B cell (primary cell): ENCODE data around the gene PNPLA1.

Experiments
- EZH2 ChIP-seq: IDR thresholded peaks from 2 replicates; pipeline ENCODE4 v1.6.1; 2012; ENCODE audit warnings: borderline replicate concordance, low read depth, mild to moderate bottlenecking, moderate library complexity, low read length; ENCODE audit not compliant: insufficient read depth, poor library complexity, severe bottlenecking
- TF ChIP-seq, protein P1 (sequence below): fragments of 200-600 bp; IDR thresholded peaks from one replicate; pipeline ENCODE4 v1.8.0; 2022; ENCODE audit warnings: antibody characterized with exemption, mild to moderate bottlenecking

DNA sequence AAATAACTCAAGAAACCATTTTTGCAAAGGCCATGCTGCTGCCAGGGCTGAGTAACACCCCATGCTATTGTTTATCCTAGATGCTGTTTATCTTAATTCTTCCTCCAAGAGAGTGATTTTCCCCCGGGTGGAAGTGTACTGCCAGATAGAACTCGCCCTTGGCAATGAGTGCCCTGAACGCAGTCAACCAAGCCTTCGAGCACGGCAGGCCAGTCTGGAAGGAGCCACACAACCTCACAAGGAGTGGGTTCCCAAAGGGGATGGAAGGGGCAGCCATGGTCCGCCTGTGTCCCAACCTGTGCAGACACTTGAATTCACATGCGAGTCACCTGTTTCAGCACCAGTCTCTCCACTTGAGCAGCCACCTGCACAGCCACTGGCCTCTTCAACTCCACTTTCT, 31.9 kb downstream of the PNPLA1 start:
- TF ChIP-seq, protein P1, sequence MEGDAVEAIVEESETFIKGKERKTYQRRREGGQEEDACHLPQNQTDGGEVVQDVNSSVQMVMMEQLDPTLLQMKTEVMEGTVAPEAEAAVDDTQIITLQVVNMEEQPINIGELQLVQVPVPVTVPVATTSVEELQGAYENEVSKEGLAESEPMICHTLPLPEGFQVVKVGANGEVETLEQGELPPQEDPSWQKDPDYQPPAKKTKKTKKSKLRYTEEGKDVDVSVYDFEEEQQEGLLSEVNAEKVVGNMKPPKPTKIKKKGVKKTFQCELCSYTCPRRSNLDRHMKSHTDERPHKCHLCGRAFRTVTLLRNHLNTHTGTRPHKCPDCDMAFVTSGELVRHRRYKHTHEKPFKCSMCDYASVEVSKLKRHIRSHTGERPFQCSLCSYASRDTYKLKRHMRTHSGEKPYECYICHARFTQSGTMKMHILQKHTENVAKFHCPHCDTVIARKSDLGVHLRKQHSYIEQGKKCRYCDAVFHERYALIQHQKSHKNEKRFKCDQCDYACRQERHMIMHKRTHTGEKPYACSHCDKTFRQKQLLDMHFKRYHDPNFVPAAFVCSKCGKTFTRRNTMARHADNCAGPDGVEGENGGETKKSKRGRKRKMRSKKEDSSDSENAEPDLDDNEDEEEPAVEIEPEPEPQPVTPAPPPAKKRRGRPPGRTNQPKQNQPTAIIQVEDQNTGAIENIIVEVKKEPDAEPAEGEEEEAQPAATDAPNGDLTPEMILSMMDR: no peak
- no peak for TF ChIP-seq EZH2
